GM19351 (cell line): Measurements from ENCODE around the gene BRCA2.
A peak's percentile ranks its signal among the peaks of the same experiment; 100 is the strongest.
"Not testable (repeated sequence)": the region's sequence is repeated elsewhere in the genome, so short reads cannot be mapped to it uniquely, and the experiment has no call there.

Experiments
- ATAC-seq: cut with Tn5 transposase; IDR thresholded peaks from one replicate; pipeline ENCODE4 v1.9.1; 2021; ENCODE audit warnings: mild to moderate bottlenecking, moderate library complexity; ENCODE audit not compliant: unreplicated experiment

Gene BRCA2

GRCh38 chr13:32309312-32310133 is 5.8 kb upstream of the BRCA2 start:
- ATAC-seq, result peak; percentile 32

- ATAC-seq, result peak; percentile 71
These were observed 5.1 kb upstream of the BRCA2 start for GRCh38 chr13:32310134-32310706.

- ATAC-seq, result no peak
These were observed 4.0 kb upstream of the BRCA2 start for GRCh38 chr13:32311188-32311897.

DNA sequence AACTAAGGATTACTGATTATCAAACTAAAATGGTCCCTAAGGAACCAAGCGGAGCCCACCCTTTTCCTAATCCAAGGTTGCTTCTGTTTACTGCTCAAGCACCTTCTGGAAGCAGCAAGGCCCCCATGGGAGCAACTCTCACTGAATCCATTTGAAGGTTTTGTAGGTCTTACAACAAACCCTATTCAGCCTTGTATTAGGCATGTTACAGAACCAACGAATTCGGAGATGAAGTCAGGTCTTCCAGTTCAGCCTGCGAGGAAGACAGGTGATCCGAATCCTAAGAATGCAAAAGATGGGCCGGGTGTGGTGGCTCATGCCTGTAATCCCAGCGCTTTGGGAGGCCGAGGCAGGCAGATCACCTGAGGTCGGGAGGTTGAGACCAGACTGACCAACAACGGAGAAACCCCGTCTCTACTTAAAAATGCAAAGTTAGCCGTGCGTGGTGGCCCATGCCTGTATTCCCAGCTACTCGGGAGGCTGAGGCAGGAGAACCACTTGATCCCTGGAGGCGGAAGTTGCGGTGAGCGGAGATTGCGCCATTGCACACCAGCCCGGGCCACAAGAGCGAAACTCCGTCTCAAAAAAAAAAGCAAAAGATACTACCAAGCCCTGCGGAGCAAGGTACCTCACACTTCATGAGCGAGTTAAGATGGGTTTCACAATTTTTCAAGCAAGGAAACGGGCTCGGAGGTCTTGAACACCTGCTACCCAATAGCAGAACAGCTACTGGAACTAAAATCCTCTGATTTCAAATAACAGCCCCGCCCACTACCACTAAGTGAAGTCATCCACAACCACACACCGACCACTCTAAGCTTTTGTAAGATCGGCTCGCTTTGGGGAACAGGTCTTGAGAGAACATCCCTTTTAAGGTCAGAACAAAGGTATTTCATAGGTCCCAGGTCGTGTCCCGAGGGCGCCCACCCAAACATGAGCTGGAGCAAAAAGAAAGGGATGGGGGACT is 754 bp upstream of the BRCA2 start:
- ATAC-seq, result peak; percentile 30

DNA sequence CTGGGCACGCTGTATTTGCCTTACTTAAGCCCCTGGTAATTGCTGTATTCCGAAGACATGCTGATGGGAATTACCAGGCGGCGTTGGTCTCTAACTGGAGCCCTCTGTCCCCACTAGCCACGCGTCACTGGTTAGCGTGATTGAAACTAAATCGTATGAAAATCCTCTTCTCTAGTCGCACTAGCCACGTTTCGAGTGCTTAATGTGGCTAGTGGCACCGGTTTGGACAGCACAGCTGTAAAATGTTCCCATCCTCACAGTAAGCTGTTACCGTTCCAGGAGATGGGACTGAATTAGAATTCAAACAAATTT is 676 bp downstream of the BRCA2 start:
- ATAC-seq, result peak; percentile 52

DNA sequence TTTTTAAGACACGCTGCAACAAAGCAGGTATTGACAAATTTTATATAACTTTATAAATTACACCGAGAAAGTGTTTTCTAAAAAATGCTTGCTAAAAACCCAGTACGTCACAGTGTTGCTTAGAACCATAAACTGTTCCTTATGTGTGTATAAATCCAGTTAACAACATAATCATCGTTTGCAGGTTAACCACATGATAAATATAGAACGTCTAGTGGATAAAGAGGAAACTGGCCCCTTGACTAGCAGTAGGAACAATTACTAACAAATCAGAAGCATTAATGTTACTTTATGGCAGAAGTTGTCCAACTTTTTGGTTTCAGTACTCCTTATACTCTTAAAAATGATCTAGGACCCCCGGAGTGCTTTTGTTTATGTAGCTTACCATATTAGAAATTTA is 1.2 kb downstream of the BRCA2 start:
- no peak for ATAC-seq

DNA sequence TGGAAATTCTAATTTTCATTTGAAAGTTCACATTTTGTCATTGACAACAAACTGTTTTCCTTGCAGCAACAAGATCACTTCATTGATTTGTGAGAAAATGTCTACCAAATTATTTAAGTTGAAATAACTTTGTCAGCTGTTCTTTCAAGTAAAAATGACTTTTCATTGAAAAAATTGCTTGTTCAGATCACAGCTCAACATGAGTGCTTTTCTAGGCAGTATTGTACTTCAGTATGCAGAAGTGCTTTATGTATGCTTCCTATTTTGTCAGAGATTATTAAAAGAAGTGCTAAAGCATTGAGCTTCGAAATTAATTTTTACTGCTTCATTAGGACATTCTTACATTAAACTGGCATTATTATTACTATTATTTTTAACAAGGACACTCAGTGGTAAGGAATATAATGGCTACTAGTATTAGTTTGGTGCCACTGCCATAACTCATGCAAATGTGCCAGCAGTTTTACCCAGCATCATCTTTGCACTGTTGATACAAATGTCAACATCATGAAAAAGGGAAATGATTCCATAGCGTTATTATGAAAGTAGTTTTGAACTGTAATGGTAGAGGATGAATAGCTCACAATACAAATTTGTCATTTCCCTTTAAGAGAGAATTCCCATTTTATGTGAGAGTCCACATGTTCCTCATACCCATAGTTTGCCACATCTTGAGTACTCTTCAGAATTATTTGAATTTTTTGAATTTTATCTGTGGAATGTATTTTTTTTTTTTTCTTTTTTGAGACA is 2.6 kb downstream of the BRCA2 start:
- no peak for ATAC-seq

- no peak for ATAC-seq
These were observed 5.2 kb downstream of the BRCA2 start for GRCh38 chr13:32320528-32320927.

DNA sequence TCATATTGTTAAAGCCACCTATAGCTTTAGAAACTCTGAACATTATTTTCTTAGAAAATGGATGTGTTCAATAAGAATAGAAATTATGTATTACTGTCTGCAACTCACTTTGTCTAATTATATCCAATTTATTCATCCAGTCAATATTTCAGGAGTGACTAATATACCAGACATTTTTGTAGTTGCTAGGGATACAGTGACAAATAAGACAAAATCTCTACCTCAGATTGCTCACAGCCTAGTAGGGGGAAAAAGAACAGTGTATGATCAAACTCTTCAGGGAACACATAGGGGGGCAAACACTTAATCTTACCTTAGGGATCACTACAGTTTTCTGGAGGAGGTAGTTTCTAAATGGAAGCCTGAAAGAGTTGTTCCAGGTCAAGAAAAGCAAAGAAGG is 8.6 kb downstream of the BRCA2 start:
- ATAC-seq, result no peak

- ATAC-seq, result no peak
These were observed 15.1 kb downstream of the BRCA2 start for GRCh38 chr13:32330441-32330840.

DNA sequence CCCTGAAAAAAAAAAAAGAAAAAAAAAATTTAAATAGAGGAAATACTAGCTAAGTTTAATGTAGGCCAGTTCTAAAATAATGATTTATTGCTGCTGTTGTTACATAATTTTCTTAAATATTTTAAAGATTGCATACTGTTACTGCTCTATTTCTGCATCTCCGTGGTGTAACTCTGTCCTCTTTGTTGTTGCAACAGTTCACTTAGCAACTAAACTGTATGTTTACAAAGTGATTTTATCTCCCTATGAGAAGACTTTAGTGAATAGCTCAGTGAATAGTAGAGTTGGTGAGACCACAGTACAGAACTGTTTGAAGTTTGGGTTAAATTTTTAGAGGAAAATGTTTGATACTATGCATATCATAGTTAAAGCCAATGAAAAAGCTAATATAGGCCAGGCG is 19.4 kb downstream of the BRCA2 start:
- no peak for ATAC-seq

GRCh38 chr13:32340914-32341313 is 25.6 kb downstream of the BRCA2 start:
- no peak for ATAC-seq

- no peak for ATAC-seq
These were observed 32.3 kb downstream of the BRCA2 start for GRCh38 chr13:32347651-32348050.

DNA sequence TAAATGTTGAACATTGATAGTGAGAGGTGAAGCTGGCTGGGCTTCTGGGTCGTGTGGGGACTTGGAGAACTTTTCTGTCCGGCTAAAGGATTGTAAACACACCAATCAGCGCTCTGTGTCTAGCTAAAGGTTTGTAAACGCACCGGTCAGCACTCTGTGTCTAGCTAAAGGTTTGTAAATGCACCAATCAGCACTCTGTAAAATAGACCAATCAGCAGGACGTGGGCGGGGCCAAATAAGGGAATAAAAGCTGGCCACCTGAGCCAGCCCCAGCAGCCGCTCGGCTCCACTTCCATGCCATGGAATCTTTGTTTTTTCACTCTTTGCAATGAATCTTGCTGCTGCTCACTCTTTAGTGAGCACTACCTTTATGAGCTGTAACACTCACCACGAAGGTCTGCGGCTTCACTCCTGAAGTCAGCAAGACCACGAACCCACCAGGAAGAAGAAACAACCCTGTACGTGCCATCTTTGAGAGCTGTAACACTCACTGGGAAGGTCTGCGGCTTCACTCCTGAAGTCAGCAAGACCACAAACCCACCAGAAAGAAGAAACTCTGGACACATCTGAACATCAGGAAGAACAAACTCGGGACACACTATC is 35.6 kb downstream of the BRCA2 start:
- not testable (repeated sequence) for ATAC-seq

DNA sequence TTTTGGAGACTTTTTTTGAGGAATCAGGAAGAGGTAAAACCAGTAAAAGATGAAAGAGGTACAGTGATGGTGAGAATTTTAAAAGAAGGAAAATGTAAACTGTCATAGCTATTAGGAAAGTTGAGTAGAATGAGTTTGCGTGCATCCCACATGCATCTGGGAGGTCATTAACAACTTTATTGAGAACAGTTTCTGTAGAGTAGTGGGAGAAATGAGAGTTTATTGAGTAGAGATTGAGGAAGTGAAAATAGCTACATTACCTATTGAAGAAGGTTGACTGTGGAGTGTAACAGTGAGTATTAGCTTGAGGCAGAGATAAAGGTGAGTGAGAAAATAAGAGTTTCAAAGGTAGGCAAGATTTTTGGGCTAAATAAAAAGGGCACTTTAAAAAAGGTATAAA is 38.7 kb downstream of the BRCA2 start:
- peak; percentile 53 for ATAC-seq

- ATAC-seq, result not testable (repeated sequence)
These were observed 40.6 kb downstream of the BRCA2 start for GRCh38 chr13:32355935-32356334.

DNA sequence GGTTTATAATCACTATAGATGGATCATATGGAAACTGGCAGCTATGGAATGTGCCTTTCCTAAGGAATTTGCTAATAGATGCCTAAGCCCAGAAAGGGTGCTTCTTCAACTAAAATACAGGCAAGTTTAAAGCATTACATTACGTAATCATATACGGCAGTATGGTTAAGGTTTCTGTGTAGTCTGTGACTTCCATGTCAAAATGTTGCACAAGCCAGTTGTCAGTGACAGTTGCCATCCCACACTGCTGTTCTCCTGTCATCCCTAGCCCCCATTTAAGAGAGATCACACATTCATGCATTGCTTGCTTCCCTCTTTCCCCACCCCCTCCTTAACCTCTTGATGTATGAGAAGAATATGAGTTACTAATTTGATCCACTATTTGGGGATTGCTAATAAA is 47.3 kb downstream of the BRCA2 start:
- ATAC-seq, result no peak

- ATAC-seq, result no peak
These were observed 55.5 kb downstream of the BRCA2 start for GRCh38 chr13:32370805-32371204.

GRCh38 chr13:32376642-32377415 is 61.5 kb downstream of the BRCA2 start:
- ATAC-seq, result no peak
